Psoas muscle (tissue), 8 donors: ENCODE data around the gene MYO3B. TPM values are rescaled to one million over a fixed set of nuclear protein-coding genes. Genes with fewer than 3 reads are reported as not detected.

Experiments
- ATAC-seq, 4 donors: fragments of 200-7000 bp; cut with Tn5 transposase; one replicate each; pipeline ENCODE4 v1.9.1; 2020; ENCODE audit warnings: moderate library complexity in 3 of 4, mild to moderate bottlenecking in 2 of 4
- DNase-seq, 2 donors: peaks; one replicate each; pipeline ENCODE4 v3.0.0-alpha.2; 2020
- H3K27ac ChIP-seq: fragments of 200-600 bp; one replicate; pipeline ENCODE4 v1.8.0; 2022
- H3K27me3 ChIP-seq, 3 donors: fragments of 200-600 bp in 1 of 3; one replicate each; pipeline versions ENCODE4 v1.6.1 to v1.8.0; 2013 to 2022; ENCODE audit warnings: low read length in 2 of 3, mild to moderate bottlenecking in 2 of 3, moderate library complexity in 1 of 3; ENCODE audit not compliant: insufficient read depth in 3 of 3
- H3K36me3 ChIP-seq, 2 donors: fragments of 200-600 bp in 1 of 2; one replicate each; pipeline versions ENCODE4 v1.6.1 to v1.8.0; 2013 to 2022; ENCODE audit warnings: low read depth in 1 of 2, mild to moderate bottlenecking in 1 of 2, moderate library complexity in 1 of 2; ENCODE audit not compliant: insufficient read depth in 1 of 2
- H3K4me1 ChIP-seq: fragments of 200-600 bp; one replicate; pipeline ENCODE4 v1.8.0; 2022
- H3K4me3 ChIP-seq: fragments of 200-600 bp; one replicate; pipeline ENCODE4 v1.8.0; 2022; ENCODE audit warnings: mild to moderate bottlenecking
- H3K9me3 ChIP-seq: fragments of 200-600 bp; one replicate; pipeline ENCODE4 v1.8.0; 2022
- CTCF ChIP-seq: fragments of 200-600 bp; IDR thresholded peaks from one replicate; pipeline ENCODE4 v1.8.0; 2022; ENCODE audit warnings: antibody characterized with exemption
- WGBS, 3 donors: extraction: QIAGEN DNeasy Blood & Tissue Kit; methylation state at CpG; one replicate each; pipeline versions ENCODE4 v1.1.6 to v1.1.7; 2013; 5-methylcytosine and 5-hydroxymethylcytosine counted together
- intact Hi-C, 2 donors: fragments of 100-400 bp; cut with DNase I; formaldehyde crosslinking; loops; one replicate each; pipeline versions ENCODE4 v1.11.0 to v1.14.2; 2022
- polyA plus RNA-seq, 3 donors: library from polyadenylated mRNA; stranded (reverse); fragments of 200-250 nt; gene quantifications; one replicate each; pipeline ENCODE4 v1.2.3, GENCODE V29; 2013
- total RNA-seq, 4 donors: library from RNA; stranded (reverse); fragmentation: NEBNext Ultra II Directional in 2 of 4; extraction: Animal tissue kit (Norgen Biotek cat#: 25700) in 2 of 4; gene quantifications; one replicate each; pipeline versions ENCODE4 v1.2.1 to v1.2.4, GENCODE V29; 2021 to 2023
- donor health status: healthy with polysubstance abuse.
- donor health status: DM: no; HTN: no; CAD: no; lungs with moderate emphysema.
- donor health status: Bipolar disorder and iron deficiency.
- donor health status: healthy.
- donor health status: DM: yes; HTN: yes; CAD: no.
- donor health status: DM: no; HTN: no; CAD: no.
- donor health status: DM: no; HTN: no; CAD: no.
- donor health status: DM: yes; HTN: yes; CAD: no.

The MYO3B gene
- total and polyA plus RNA-seq, 7 donors, result 0.04 to 0.32 TPM; not detected in 5

GRCh38 chr2:170567429-170567828 lies 389.5 kb downstream of the MYO3B start:
- no peak overlapping the region for H3K27ac ChIP-seq

GRCh38 chr2:170568511-170568910 lies 390.6 kb downstream of the MYO3B start:
- H3K4me3 ChIP-seq, result no peak overlapping the region
- H3K9me3 ChIP-seq, result no peaks in the 10 kb centered on the region
- no peak for TF ChIP-seq CTCF
- no peaks in the 10 kb centered on the region for H3K4me1 ChIP-seq
- no peak overlapping the region for H3K27ac ChIP-seq
- intact Hi-C loops, result no loop called here
- no peak for ATAC-seq
- H3K36me3 ChIP-seq, result no peaks in the 10 kb centered on the region
- no peak for DNase-seq
- WGBS, 3 donors, result 72 to 82% (median 76%) methylated on average over 2 of the region's 2 CpGs
- H3K27me3 ChIP-seq, result no peaks in the 10 kb centered on the region

More at GRCh38 chr2:170567429-170567828, 389.5 kb downstream of the MYO3B start:
- Histone ChIP-seq H3K9me3 (no peaks in the 10 kb centered on the region), H3K36me3 (no peaks in the 10 kb centered on the region), H3K4me3 (no peak overlapping the region), H3K27me3 (no peaks in the 10 kb centered on the region), H3K4me1 (no peaks in the 10 kb centered on the region)
- intact Hi-C loops, result no loop called here
- WGBS, 3 donors, result 89 to 94% (median 92%) methylated on average over 2 of the region's 2 CpGs
- ATAC-seq (no peak), DNase-seq (no peak)
- TF ChIP-seq CTCF, result no peak

- H3K27ac ChIP-seq, result no peak overlapping the region
- H3K36me3 ChIP-seq, result no peaks in the 10 kb centered on the region
- H3K4me1 ChIP-seq, result no peaks in the 10 kb centered on the region
- no peak overlapping the region for H3K4me3 ChIP-seq
- H3K27me3 ChIP-seq, result no peaks in the 10 kb centered on the region
- intact Hi-C loops, result no loop called here
- no peak for TF ChIP-seq CTCF
- no peak for DNase-seq
- 81 to 94% (median 85%) methylated on average over 1 of the region's 1 CpG for WGBS, 3 donors
- no peaks in the 10 kb centered on the region for H3K9me3 ChIP-seq
- ATAC-seq, result no peak
These were observed 393.7 kb downstream of the MYO3B start for GRCh38 chr2:170571612-170572011.

- Histone ChIP-seq H3K27ac (no peak overlapping the region), H3K9me3 (no peaks in the 10 kb centered on the region), H3K4me3 (no peak overlapping the region), H3K4me1 (no peaks in the 10 kb centered on the region), H3K36me3 (no peaks in the 10 kb centered on the region), H3K27me3 (no peaks in the 10 kb centered on the region)
- DNase-seq, result no peak
- intact Hi-C loops, result no loop called here
- no peak for TF ChIP-seq CTCF
- WGBS, 3 donors, result 86 to 100% (median 93%) methylated on average over 1 of the region's 1 CpG
- no peak for ATAC-seq
These were observed 395.7 kb downstream of the MYO3B start for GRCh38 chr2:170573671-170574070.

- TF ChIP-seq CTCF, result no peak
- WGBS, 3 donors, result 71 to 76% (median 73%) methylated on average over 7 of the region's 7 CpGs
- Histone ChIP-seq H3K4me3 (no peak overlapping the region), H3K9me3 (no peaks in the 10 kb centered on the region), H3K4me1 (no peaks in the 10 kb centered on the region), H3K36me3 (no peaks in the 10 kb centered on the region), H3K27me3 (no peaks in the 10 kb centered on the region), H3K27ac (no peak overlapping the region)
- DNase-seq, result no peak
- intact Hi-C loops, result no loop called here
- no peak for ATAC-seq
These were observed 398.3 kb downstream of the MYO3B start for GRCh38 chr2:170576296-170576695.
